Upper lobe of right lung (tissue), 1 donor: ENCODE data around the gene SORL1. TPM values are rescaled to one million over a fixed set of nuclear protein-coding genes. Genes with fewer than 3 reads are reported as not detected.
"Not testable (repeated sequence)": the region's sequence is repeated elsewhere in the genome, so short reads cannot be mapped to it uniquely, and the experiment has no call there.

Source experiments
- ATAC-seq: fragments of 200-7000 bp; cut with Tn5 transposase; one replicate; pipeline ENCODE4 v1.9.1; 2020; ENCODE audit warnings: mild to moderate bottlenecking, moderate library complexity
- DNase-seq: peaks from one replicate; pipeline ENCODE4 v3.0.0-alpha.2; 2020
- H3K27ac ChIP-seq: fragments of 200-600 bp; one replicate; pipeline ENCODE4 v1.8.0; 2022
- H3K27me3 ChIP-seq: fragments of 200-600 bp; one replicate; pipeline ENCODE4 v1.8.0; 2022; ENCODE audit warnings: mild to moderate bottlenecking
- H3K36me3 ChIP-seq: fragments of 200-600 bp; one replicate; pipeline ENCODE4 v1.8.0; 2022
- H3K4me1 ChIP-seq: fragments of 200-600 bp; one replicate; pipeline ENCODE4 v1.8.0; 2022
- H3K4me3 ChIP-seq: fragments of 200-600 bp; one replicate; pipeline ENCODE4 v1.8.0; 2022; ENCODE audit warnings: mild to moderate bottlenecking
- H3K9me3 ChIP-seq: fragments of 200-600 bp; one replicate; pipeline ENCODE4 v1.8.0; 2022
- intact Hi-C: fragments of 100-400 bp; cut with DNase I; formaldehyde crosslinking; loops from one replicate; pipeline ENCODE4 v1.11.0; 2022
- long read RNA-seq: library from polyadenylated mRNA; unstranded; transcript quantifications from one replicate; pipeline ENCODE4 v2.0.0, GENCODE V29; 2021
- total RNA-seq: library from RNA; stranded (reverse); fragmentation: NEBNext Ultra II Directional; extraction: Animal tissue kit (Norgen Biotek cat#: 25700); gene quantifications from one replicate; pipeline ENCODE4 v1.2.1, GENCODE V29; 2021
- TF ChIP-seq, protein P1 (sequence below): fragments of 200-600 bp; IDR thresholded peaks from one replicate; pipeline ENCODE4 v1.8.0; 2022; ENCODE audit warnings: antibody characterized with exemption
- donor health status: DM: no; HTN: yes; CAD: no; lungs with severe emphysema.

The SORL1 gene, protein sequence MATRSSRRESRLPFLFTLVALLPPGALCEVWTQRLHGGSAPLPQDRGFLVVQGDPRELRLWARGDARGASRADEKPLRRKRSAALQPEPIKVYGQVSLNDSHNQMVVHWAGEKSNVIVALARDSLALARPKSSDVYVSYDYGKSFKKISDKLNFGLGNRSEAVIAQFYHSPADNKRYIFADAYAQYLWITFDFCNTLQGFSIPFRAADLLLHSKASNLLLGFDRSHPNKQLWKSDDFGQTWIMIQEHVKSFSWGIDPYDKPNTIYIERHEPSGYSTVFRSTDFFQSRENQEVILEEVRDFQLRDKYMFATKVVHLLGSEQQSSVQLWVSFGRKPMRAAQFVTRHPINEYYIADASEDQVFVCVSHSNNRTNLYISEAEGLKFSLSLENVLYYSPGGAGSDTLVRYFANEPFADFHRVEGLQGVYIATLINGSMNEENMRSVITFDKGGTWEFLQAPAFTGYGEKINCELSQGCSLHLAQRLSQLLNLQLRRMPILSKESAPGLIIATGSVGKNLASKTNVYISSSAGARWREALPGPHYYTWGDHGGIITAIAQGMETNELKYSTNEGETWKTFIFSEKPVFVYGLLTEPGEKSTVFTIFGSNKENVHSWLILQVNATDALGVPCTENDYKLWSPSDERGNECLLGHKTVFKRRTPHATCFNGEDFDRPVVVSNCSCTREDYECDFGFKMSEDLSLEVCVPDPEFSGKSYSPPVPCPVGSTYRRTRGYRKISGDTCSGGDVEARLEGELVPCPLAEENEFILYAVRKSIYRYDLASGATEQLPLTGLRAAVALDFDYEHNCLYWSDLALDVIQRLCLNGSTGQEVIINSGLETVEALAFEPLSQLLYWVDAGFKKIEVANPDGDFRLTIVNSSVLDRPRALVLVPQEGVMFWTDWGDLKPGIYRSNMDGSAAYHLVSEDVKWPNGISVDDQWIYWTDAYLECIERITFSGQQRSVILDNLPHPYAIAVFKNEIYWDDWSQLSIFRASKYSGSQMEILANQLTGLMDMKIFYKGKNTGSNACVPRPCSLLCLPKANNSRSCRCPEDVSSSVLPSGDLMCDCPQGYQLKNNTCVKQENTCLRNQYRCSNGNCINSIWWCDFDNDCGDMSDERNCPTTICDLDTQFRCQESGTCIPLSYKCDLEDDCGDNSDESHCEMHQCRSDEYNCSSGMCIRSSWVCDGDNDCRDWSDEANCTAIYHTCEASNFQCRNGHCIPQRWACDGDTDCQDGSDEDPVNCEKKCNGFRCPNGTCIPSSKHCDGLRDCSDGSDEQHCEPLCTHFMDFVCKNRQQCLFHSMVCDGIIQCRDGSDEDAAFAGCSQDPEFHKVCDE (N-terminal part only)
- total RNA-seq, result 48.3 TPM
- long read RNA-seq, full-length matches to known transcripts, result 8 of 32 reads
- long read RNA-seq, partial matches to known transcripts, result 15 of 32 reads
- long read RNA-seq, other reads (novel, unspliced or antisense), result 9 of 32 reads

DNA sequence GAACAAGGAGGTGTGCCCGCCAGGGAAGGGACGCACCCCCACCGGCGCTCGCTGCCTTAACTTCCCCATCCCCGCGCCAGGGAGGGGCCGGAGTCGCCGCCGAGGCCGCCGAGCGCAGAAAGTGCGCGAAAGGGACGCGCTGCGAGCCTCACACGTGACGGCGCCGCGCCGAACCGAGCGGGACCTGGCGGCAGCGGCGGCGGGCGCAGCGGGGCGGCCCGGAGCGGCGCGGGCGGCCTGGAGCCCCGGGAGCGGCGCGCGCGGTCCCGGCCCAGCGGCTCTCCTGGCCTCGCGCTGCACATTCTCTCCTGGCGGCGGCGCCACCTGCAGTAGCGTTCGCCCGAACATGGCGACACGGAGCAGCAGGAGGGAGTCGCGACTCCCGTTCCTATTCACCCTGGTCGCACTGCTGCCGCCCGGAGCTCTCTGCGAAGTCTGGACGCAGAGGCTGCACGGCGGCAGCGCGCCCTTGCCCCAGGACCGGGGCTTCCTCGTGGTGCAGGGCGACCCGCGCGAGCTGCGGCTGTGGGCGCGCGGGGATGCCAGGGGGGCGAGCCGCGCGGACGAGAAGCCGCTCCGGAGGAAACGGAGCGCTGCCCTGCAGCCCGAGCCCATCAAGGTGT lies at the start of gene SORL1:
Gene SORL1 (plus strand): TSS at position 329 of the 623 bp plus-strand sequence. CDS start 18 bp downstream, at position 347.
- Histone ChIP-seq H3K9me3 (no peaks in the 10 kb centered on the region), H3K4me3 (peak within 1 kb of the TSS; percentile 73), H3K36me3 (no peaks in the 10 kb centered on the region), H3K4me1 (peaks cover 23% of the 10 kb centered on the region), H3K27ac (peak within 1 kb of the TSS; percentile 69), H3K27me3 (no peaks in the 10 kb centered on the region)
- DNase-seq, result peak; percentile 91
- peak; percentile 92 for ATAC-seq
- intact Hi-C loops, result no loop called here
- TF ChIP-seq, protein P1, sequence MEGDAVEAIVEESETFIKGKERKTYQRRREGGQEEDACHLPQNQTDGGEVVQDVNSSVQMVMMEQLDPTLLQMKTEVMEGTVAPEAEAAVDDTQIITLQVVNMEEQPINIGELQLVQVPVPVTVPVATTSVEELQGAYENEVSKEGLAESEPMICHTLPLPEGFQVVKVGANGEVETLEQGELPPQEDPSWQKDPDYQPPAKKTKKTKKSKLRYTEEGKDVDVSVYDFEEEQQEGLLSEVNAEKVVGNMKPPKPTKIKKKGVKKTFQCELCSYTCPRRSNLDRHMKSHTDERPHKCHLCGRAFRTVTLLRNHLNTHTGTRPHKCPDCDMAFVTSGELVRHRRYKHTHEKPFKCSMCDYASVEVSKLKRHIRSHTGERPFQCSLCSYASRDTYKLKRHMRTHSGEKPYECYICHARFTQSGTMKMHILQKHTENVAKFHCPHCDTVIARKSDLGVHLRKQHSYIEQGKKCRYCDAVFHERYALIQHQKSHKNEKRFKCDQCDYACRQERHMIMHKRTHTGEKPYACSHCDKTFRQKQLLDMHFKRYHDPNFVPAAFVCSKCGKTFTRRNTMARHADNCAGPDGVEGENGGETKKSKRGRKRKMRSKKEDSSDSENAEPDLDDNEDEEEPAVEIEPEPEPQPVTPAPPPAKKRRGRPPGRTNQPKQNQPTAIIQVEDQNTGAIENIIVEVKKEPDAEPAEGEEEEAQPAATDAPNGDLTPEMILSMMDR, result peak; percentile 47

DNA sequence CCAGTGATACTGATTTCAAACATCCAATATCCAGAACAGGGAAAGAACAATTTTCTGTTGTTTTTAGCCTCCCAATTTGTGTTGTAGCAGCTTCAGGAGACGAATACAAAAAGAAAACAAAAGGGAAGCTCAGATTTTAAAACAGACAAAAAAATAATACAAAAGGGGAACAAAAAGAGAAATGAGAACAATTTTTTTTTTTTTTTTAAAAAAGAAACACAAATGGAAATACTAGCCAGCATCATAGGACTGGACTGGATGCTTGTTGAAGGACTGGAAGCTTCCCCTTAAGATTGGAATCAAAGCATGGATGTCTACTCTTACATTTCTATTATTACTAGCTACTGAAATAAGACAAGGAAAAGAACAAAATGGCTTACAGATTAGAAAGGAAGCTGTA lies 46.5 kb upstream of the SORL1 start:
- no peak overlapping the region for H3K27ac ChIP-seq
- DNase-seq (no peak), ATAC-seq (no peak)
- no peaks in the 10 kb centered on the region for H3K36me3 ChIP-seq
- no peaks in the 10 kb centered on the region for H3K9me3 ChIP-seq
- H3K27me3 ChIP-seq, result no peaks in the 10 kb centered on the region
- no peak overlapping the region for H3K4me3 ChIP-seq
- H3K4me1 ChIP-seq, result no peaks in the 10 kb centered on the region
- TF ChIP-seq, protein P1, result no peak
- intact Hi-C loops, result no loop called here

DNA sequence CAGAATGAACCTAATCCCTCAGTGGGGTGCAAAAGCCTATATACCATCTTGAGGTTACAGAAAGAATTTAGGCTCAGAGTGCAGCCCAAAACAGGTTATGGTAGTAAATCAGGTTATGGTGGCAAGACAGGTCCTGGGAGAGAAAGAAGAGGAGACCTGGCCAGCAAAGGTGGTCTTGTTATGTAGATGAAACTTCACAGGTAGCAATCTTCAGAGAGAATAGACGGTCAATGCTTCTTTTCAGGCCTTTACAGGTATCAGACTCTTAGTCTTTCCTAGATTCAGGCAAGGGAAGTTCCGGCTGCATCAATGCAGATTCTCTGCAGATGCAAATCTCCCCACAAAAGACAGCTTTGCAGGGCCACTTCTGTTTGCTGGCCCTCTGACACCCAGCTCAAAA lies 45.8 kb upstream of the SORL1 start:
- Histone ChIP-seq H3K27ac (no peak overlapping the region), H3K4me1 (no peaks in the 10 kb centered on the region), H3K27me3 (no peaks in the 10 kb centered on the region), H3K36me3 (no peaks in the 10 kb centered on the region), H3K4me3 (no peak overlapping the region), H3K9me3 (no peaks in the 10 kb centered on the region)
- intact Hi-C loops, result no loop called here
- DNase-seq (no peak), ATAC-seq (no peak)
- TF ChIP-seq, protein P1, result no peak

DNA sequence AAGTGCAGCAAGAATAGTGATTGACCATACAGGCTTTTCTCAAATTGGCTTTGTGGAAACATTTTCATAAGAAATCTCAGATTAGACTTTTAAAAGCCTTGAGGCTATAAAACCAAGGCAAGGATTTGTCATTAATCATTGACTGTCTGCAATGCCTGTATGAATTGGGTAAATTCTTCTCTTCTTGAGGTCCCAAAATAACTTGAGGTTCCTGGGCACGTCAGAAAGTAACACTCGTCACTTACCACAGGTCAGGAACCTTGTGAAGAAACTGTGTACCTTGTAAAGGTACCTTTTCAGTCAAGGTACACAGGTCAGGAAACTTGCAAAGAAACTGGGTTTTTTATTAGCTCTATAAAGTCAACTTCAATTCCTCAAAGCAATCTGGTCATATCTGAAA lies 43.3 kb upstream of the SORL1 start:
- no peaks in the 10 kb centered on the region for H3K27me3 ChIP-seq
- ATAC-seq, result no peak
- H3K4me1 ChIP-seq, result no peaks in the 10 kb centered on the region
- no peaks in the 10 kb centered on the region for H3K36me3 ChIP-seq
- intact Hi-C loops, result no loop called here
- DNase-seq, result no peak
- H3K4me3 ChIP-seq, result no peak overlapping the region
- H3K9me3 ChIP-seq, result no peaks in the 10 kb centered on the region
- H3K27ac ChIP-seq, result no peak overlapping the region
- TF ChIP-seq, protein P1, result no peak

DNA sequence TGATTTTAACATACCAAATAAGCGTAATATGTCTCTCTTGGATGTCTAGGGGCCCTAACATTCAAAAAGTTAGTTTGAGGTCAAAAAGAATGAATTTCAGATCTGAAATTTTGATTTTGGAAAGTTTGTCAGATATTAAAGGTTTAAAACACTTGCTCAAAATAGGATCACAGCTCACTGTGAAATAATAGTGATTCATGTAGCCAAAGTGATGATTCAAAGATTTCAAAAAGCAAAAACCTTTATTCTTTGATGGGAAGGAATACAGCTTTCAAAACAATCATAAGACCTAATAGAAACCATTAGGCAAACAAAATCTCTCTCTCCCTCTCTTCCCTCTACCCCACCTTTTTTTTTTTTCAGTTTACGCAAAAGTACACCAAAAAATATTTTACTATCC lies 42.1 kb upstream of the SORL1 start:
- H3K36me3 ChIP-seq, H3K27ac ChIP-seq, intact Hi-C loops, ATAC-seq, H3K9me3 ChIP-seq, H3K4me1 ChIP-seq, H3K27me3 ChIP-seq, DNase-seq, H3K4me3 ChIP-seq: not testable (repeated sequence)

DNA sequence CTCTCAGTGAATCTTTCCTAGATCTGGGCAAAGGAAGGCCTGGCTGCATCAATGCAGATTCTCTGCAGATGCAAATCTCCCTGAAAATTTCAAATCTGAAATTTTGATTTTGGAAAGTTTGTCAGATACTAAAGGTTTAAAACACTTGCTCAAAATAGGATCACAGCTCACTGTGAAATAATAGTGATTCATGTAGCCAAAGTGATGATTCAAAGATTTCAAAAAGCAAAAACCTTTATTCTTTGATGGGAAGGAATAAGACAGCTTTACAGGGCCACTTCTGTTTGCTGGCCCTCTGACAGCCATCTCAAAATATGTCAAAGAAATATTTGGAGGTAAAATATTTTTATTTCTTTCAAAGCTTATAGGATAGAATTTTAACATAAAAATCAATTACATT lies 40.8 kb upstream of the SORL1 start:
- H3K36me3 ChIP-seq, H3K27ac ChIP-seq, intact Hi-C loops, ATAC-seq, H3K9me3 ChIP-seq, H3K4me3 ChIP-seq, DNase-seq, H3K27me3 ChIP-seq: not testable (repeated sequence)
- peaks cover 15% of the 10 kb centered on the region for H3K4me1 ChIP-seq
